WTC11 (cell line): ENCODE data around the gene TMOD3.

Experiments
- ETV6 ChIP-seq: sonication (generic); formaldehyde crosslinking; IDR thresholded peaks from 2 replicates; pipeline ENCODE4 v1.8.1; 2022; ENCODE audit warnings: mild to moderate bottlenecking, missing genetic modification reagents
- ZBTB43 ChIP-seq: sonication (generic); formaldehyde crosslinking; IDR thresholded peaks from 2 replicates; pipeline ENCODE4 v1.8.1; 2023; ENCODE audit warnings: mild to moderate bottlenecking, missing genetic modification reagents
- ZNF423 ChIP-seq: fragments of 250-450 bp; sonication (Bioruptor Pico); IDR thresholded peaks from 2 replicates; pipeline ENCODE4 v2.1.2; 2022; ENCODE audit warnings: mild to moderate bottlenecking, moderate library complexity
- TF ChIP-seq, protein P1 (sequence below): fragments of 200-600 bp; IDR thresholded peaks from 2 replicates; pipeline ENCODE4 v1.8.0; 2022; ENCODE audit warnings: antibody characterized with exemption

- TF ChIP-seq ETV6 (CRISPR knock-in tag) (no peak), ZNF423 (no peak), ZBTB43 (CRISPR knock-in tag) (no peak)
- TF ChIP-seq, protein P1, sequence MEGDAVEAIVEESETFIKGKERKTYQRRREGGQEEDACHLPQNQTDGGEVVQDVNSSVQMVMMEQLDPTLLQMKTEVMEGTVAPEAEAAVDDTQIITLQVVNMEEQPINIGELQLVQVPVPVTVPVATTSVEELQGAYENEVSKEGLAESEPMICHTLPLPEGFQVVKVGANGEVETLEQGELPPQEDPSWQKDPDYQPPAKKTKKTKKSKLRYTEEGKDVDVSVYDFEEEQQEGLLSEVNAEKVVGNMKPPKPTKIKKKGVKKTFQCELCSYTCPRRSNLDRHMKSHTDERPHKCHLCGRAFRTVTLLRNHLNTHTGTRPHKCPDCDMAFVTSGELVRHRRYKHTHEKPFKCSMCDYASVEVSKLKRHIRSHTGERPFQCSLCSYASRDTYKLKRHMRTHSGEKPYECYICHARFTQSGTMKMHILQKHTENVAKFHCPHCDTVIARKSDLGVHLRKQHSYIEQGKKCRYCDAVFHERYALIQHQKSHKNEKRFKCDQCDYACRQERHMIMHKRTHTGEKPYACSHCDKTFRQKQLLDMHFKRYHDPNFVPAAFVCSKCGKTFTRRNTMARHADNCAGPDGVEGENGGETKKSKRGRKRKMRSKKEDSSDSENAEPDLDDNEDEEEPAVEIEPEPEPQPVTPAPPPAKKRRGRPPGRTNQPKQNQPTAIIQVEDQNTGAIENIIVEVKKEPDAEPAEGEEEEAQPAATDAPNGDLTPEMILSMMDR: no peak
Measured at GRCh38 chr15:51908316-51908715, 78.9 kb downstream of the TMOD3 start.
